Mesendoderm (in vitro differentiated cells): ENCODE results near the gene KMT2D.

Experiments
- DNase-seq: peaks from one replicate; pipeline ENCODE4 v3.0.0; 2013
- H2AK5ac ChIP-seq: 2 replicates; pipeline ENCODE4 v1.6.1; 2013; ENCODE audit warnings: low read length, inconsistent platforms
- H2BK120ac ChIP-seq: 2 replicates; pipeline ENCODE4 v1.6.1; 2013; ENCODE audit warnings: low read depth, mild to moderate bottlenecking, low read length, moderate library complexity, mixed read lengths
- H2BK15ac ChIP-seq: replicated peaks from 2 replicates; pipeline ENCODE4 v1.6.1; 2013; ENCODE audit warnings: low read depth, mild to moderate bottlenecking, moderate library complexity
- H2BK5ac ChIP-seq: 2 replicates; pipeline ENCODE4 v1.6.1; 2013; ENCODE audit warnings: low read length, inconsistent platforms
- H3K18ac ChIP-seq: 2 replicates; pipeline ENCODE4 v1.6.1; 2013; ENCODE audit warnings: mild to moderate bottlenecking, low read length, mixed read lengths
- H3K23ac ChIP-seq: one replicate; pipeline ENCODE4 v1.6.1; 2013; ENCODE audit warnings: low read length
- H3K27ac ChIP-seq: 2 replicates; pipeline ENCODE4 v1.5.1; 2013; ENCODE audit warnings: low read depth, mild to moderate bottlenecking, inconsistent platforms, low read length, moderate library complexity
- H3K27me3 ChIP-seq: 2 replicates; pipeline ENCODE4 v1.6.1; 2013; ENCODE audit warnings: low read length, control low read depth, mild to moderate bottlenecking, inconsistent platforms; ENCODE audit not compliant: insufficient read depth, poor library complexity
- H3K36me3 ChIP-seq: 2 replicates; pipeline ENCODE4 v1.6.1; 2013; ENCODE audit warnings: low read length, inconsistent platforms; ENCODE audit not compliant: control insufficient read depth, insufficient read depth
- H3K4ac ChIP-seq: one replicate; pipeline ENCODE4 v1.6.1; 2013; ENCODE audit warnings: low read depth, mild to moderate bottlenecking, low read length, moderate library complexity
- H3K4me1 ChIP-seq: 2 replicates; pipeline ENCODE4 v1.6.1; 2013; ENCODE audit warnings: low read depth, low read length, inconsistent platforms; ENCODE audit not compliant: control insufficient read depth
- H3K4me2 ChIP-seq: 2 replicates; pipeline ENCODE4 v1.6.1; 2013; ENCODE audit warnings: low read length
- H3K4me3 ChIP-seq: 2 replicates; pipeline ENCODE4 v1.5.1; 2013; ENCODE audit warnings: mild to moderate bottlenecking, low read length
- H3K56ac ChIP-seq: one replicate; pipeline ENCODE4 v1.6.1; 2013; ENCODE audit warnings: low read length
- H3K79me1 ChIP-seq: 2 replicates; pipeline ENCODE4 v1.6.1; 2013; ENCODE audit warnings: low read length, inconsistent platforms
- H3K79me2 ChIP-seq: 2 replicates; pipeline ENCODE4 v1.6.1; 2013; ENCODE audit warnings: mild to moderate bottlenecking, low read length; ENCODE audit not compliant: control insufficient read depth, insufficient read depth
- H3K9ac ChIP-seq: 2 replicates; pipeline ENCODE4 v1.6.1; 2013; ENCODE audit warnings: low read length, inconsistent platforms
- H4K5ac ChIP-seq: one replicate; pipeline ENCODE4 v1.6.1; 2013; ENCODE audit warnings: low read length
- H4K8ac ChIP-seq: one replicate; pipeline ENCODE4 v1.6.1; 2013; ENCODE audit warnings: low read depth, mild to moderate bottlenecking, control low read depth, low read length, moderate library complexity
- WGBS: extraction: QIAGEN DNeasy Blood & Tissue Kit; methylation state at CpG from one replicate; pipeline ENCODE4 v1.1.7; 2013; ENCODE audit warnings: low lambda C conversion rate, missing lambda C conversion rate; ENCODE audit not compliant: insufficient coverage; ENCODE audit errors: extremely low coverage; 5-methylcytosine and 5-hydroxymethylcytosine counted together

The KMT2D gene

GRCh38 chr12:49050507-49051372 lies 9.9 kb downstream of the KMT2D start:
- H3K9ac ChIP-seq = no peak overlapping the region
- H3K4me3 ChIP-seq = no peak overlapping the region
- H3K4ac ChIP-seq = no peak overlapping the region
- no peak overlapping the region for H3K4me2 ChIP-seq
- DNase-seq = no peak
- H2BK15ac ChIP-seq = no peak overlapping the region
- H3K23ac ChIP-seq = no peak overlapping the region
- H3K36me3 ChIP-seq = peaks cover 47% of the 10 kb centered on the region
- H3K56ac ChIP-seq = no peak overlapping the region
- no peaks in the 10 kb centered on the region for H3K27me3 ChIP-seq
- H2AK5ac ChIP-seq = no peak overlapping the region
- no peaks in the 10 kb centered on the region for H3K4me1 ChIP-seq
- no peak overlapping the region for H3K27ac ChIP-seq
- H3K79me1 ChIP-seq = peaks cover 29% of the 10 kb centered on the region
- WGBS = no CpG with 5 or more reads among the region's 13 CpGs
- no peak overlapping the region for H2BK120ac ChIP-seq
- H3K79me2 ChIP-seq = peaks cover 22% of the 10 kb centered on the region
- no peak overlapping the region for H3K18ac ChIP-seq
- no peak overlapping the region for H4K5ac ChIP-seq
- no peak overlapping the region for H2BK5ac ChIP-seq
- no peak overlapping the region for H4K8ac ChIP-seq

GRCh38 chr12:49049566-49050224 lies 10.9 kb downstream of the KMT2D start:
- Histone ChIP-seq H2BK15ac (no peak overlapping the region), H3K27ac (no peak overlapping the region), H3K9ac (no peak overlapping the region), H3K23ac (no peak overlapping the region), H3K36me3 (peaks cover 50% of the 10 kb centered on the region), H2BK5ac (no peak overlapping the region), H3K4me1 (no peaks in the 10 kb centered on the region), H3K18ac (no peak overlapping the region), H2AK5ac (no peak overlapping the region), H2BK120ac (no peak overlapping the region), H3K4me2 (no peak overlapping the region), H3K56ac (no peak overlapping the region), H4K8ac (no peak overlapping the region), H3K79me2 (peaks cover 11% of the 10 kb centered on the region), H3K4me3 (no peak overlapping the region), H3K4ac (no peak overlapping the region), H3K79me1 (peaks cover 21% of the 10 kb centered on the region), H4K5ac (no peak overlapping the region), H3K27me3 (no peaks in the 10 kb centered on the region)
- no CpG with 5 or more reads among the region's 20 CpGs for WGBS
- DNase-seq = no peak

- Histone ChIP-seq H2BK5ac (no peak overlapping the region), H3K4me1 (no peaks in the 10 kb centered on the region), H2AK5ac (no peak overlapping the region), H3K56ac (no peak overlapping the region), H3K36me3 (peaks cover 53% of the 10 kb centered on the region), H3K4ac (no peak overlapping the region), H4K8ac (no peak overlapping the region), H3K79me1 (peaks cover 15% of the 10 kb centered on the region), H3K23ac (no peak overlapping the region), H3K9ac (no peak overlapping the region), H2BK15ac (no peak overlapping the region), H3K4me3 (no peak overlapping the region), H2BK120ac (no peak overlapping the region), H3K27me3 (no peaks in the 10 kb centered on the region), H3K79me2 (peaks cover 4% of the 10 kb centered on the region), H4K5ac (no peak overlapping the region), H3K27ac (no peak overlapping the region), H3K18ac (no peak overlapping the region), H3K4me2 (no peak overlapping the region)
- DNase-seq = no peak
- WGBS = no CpG with 5 or more reads among the region's 10 CpGs
Observed at GRCh38 chr12:49048953-49049352, 11.6 kb downstream of the KMT2D start.

- no peak overlapping the region for H3K27ac ChIP-seq
- WGBS = no CpG with 5 or more reads among the region's 12 CpGs
- no peak overlapping the region for H4K5ac ChIP-seq
- H3K56ac ChIP-seq = no peak overlapping the region
- peaks cover 4% of the 10 kb centered on the region for H3K79me1 ChIP-seq
- H3K9ac ChIP-seq = no peak overlapping the region
- H2BK5ac ChIP-seq = no peak overlapping the region
- no peaks in the 10 kb centered on the region for H3K27me3 ChIP-seq
- no peak overlapping the region for H2BK120ac ChIP-seq
- no peak overlapping the region for H3K4ac ChIP-seq
- H2AK5ac ChIP-seq = no peak overlapping the region
- no peak overlapping the region for H3K4me2 ChIP-seq
- H3K36me3 ChIP-seq = peaks cover 57% of the 10 kb centered on the region
- H3K79me2 ChIP-seq = no peaks in the 10 kb centered on the region
- no peak overlapping the region for H3K23ac ChIP-seq
- H3K4me1 ChIP-seq = no peaks in the 10 kb centered on the region
- DNase-seq = no peak
- H3K4me3 ChIP-seq = no peak overlapping the region
- H2BK15ac ChIP-seq = no peak overlapping the region
- H4K8ac ChIP-seq = no peak overlapping the region
- no peak overlapping the region for H3K18ac ChIP-seq
Observed at GRCh38 chr12:49046129-49046895, 14.3 kb downstream of the KMT2D start.

- no peak overlapping the region for H3K4ac ChIP-seq
- no peak overlapping the region for H3K56ac ChIP-seq
- H3K4me2 ChIP-seq = no peak overlapping the region
- DNase-seq = no peak
- no peak overlapping the region for H3K23ac ChIP-seq
- H3K79me1 ChIP-seq = peaks cover 3% of the 10 kb centered on the region
- no peaks in the 10 kb centered on the region for H3K27me3 ChIP-seq
- no peak overlapping the region for H3K9ac ChIP-seq
- no peaks in the 10 kb centered on the region for H3K4me1 ChIP-seq
- H3K18ac ChIP-seq = no peak overlapping the region
- H3K36me3 ChIP-seq = peaks cover 50% of the 10 kb centered on the region
- H3K4me3 ChIP-seq = no peak overlapping the region
- no peak overlapping the region for H2BK5ac ChIP-seq
- H2AK5ac ChIP-seq = no peak overlapping the region
- no peak overlapping the region for H4K8ac ChIP-seq
- no peak overlapping the region for H2BK15ac ChIP-seq
- no peak overlapping the region for H3K27ac ChIP-seq
- H4K5ac ChIP-seq = no peak overlapping the region
- WGBS = no CpG with 5 or more reads among the region's 12 CpGs
- no peak overlapping the region for H2BK120ac ChIP-seq
- no peaks in the 10 kb centered on the region for H3K79me2 ChIP-seq
Observed at GRCh38 chr12:49044660-49045059, 15.9 kb downstream of the KMT2D start.
